Epithelial cell of proximal tubule (primary cell): ENCODE data around the gene KNSTRN. TPM values are rescaled to one million over a fixed set of nuclear protein-coding genes. Genes with fewer than 3 reads are reported as not detected.

Source experiments
- DNase-seq: peaks from one replicate; pipeline ENCODE4 v3.0.0-alpha.2; 2011; ENCODE audit warnings: low read depth
- H3K4me3 ChIP-seq: 2 replicates; pipeline ENCODE4 v1.5.1; 2011; ENCODE audit warnings: low read depth, mild to moderate bottlenecking, low read length
- CTCF ChIP-seq: conservative IDR thresholded peaks from 2 replicates; pipeline ENCODE4 v1.5.1; 2012; ENCODE audit warnings: low read depth, mild to moderate bottlenecking, low read length
- total RNA-seq: library from RNA; depleted of rRNA; stranded (reverse); fragments of >200 nt; gene quantifications from 2 replicates; pipeline ENCODE4 v1.2.3, GENCODE V29; 2015

Gene KNSTRN
- total RNA-seq, 1 donor from 2014 or later, result 54.7 TPM

GRCh38 chr15:40439960-40440742 lies 57.6 kb downstream of the KNSTRN start:
- no peak for DNase-seq
- H3K4me3 ChIP-seq, result peak overlapping the region; percentile 76
- no peak for TF ChIP-seq CTCF

GRCh38 chr15:40440743-40441564 lies 58.4 kb downstream of the KNSTRN start, which contains the start of gene BAHD1:
BAHD1 (plus strand) TSS chr15:40440953; CDS start chr15:40458465, 17,512 bp downstream.
- TF ChIP-seq CTCF, result no peak
- DNase-seq, result no peak
- H3K4me3 ChIP-seq, result peak within 1 kb of the TSS; percentile 76

GRCh38 chr15:40441565-40442531 lies 59.3 kb downstream of the KNSTRN start:
- no peak for DNase-seq
- peak overlapping the region; percentile 76 for H3K4me3 ChIP-seq
- peak; percentile 6 for TF ChIP-seq CTCF

- TF ChIP-seq CTCF, result no peak
- no peak for DNase-seq
Measured at GRCh38 chr15:40443255-40443654, 60.7 kb downstream of the KNSTRN start.

GRCh38 chr15:40443846-40444245 lies 61.3 kb downstream of the KNSTRN start:
- no peak for DNase-seq
- no peak for TF ChIP-seq CTCF
- no peak overlapping the region for H3K4me3 ChIP-seq

More at GRCh38 chr15:40443255-40443654, 60.7 kb downstream of the KNSTRN start:
- no peak overlapping the region for H3K4me3 ChIP-seq

Other genes starting within 250 kb of the KNSTRN start
- 59.8 and 86.4 TPM in 2 replicates for gene BUB1B, start 221.7 kb upstream of the KNSTRN start, total RNA-seq
- 4.5 and 7.1 TPM in 2 replicates for gene PAK6, start 143.7 kb upstream of the KNSTRN start, total RNA-seq
- gene ANKRD63, start 99.7 kb upstream of the KNSTRN start, total RNA-seq, result 0.22 TPM in 1 of 2 replicates, not detected in the other
- gene PLCB2, start 74.8 kb upstream of the KNSTRN start, total RNA-seq, result 0.81 and 1.2 TPM in 2 replicates
- 15.3 and 17.3 TPM in 2 replicates for gene INAFM2, start 59.0 kb upstream of the KNSTRN start, total RNA-seq
- gene CCDC9B, start 41.8 kb upstream of the KNSTRN start, total RNA-seq, result 4.6 and 10.7 TPM in 2 replicates
- gene PHGR1, start 31.7 kb upstream of the KNSTRN start, total RNA-seq, result not detected in 2 replicates
- 0.22 and 0.40 TPM in 2 replicates for gene DISP2, start 24.5 kb upstream of the KNSTRN start, total RNA-seq
- 34.4 and 41.2 TPM in 2 replicates for gene IVD, start 23.1 kb downstream of the KNSTRN start, total RNA-seq
- 14.0 and 15.7 TPM in 2 replicates for gene BAHD1, start 58.2 kb downstream of the KNSTRN start, total RNA-seq
- 14.4 and 20.0 TPM in 2 replicates for gene CHST14, start 88.3 kb downstream of the KNSTRN start, total RNA-seq
- gene CCDC32, start 182.3 kb downstream of the KNSTRN start, total RNA-seq, result 19.7 and 32.8 TPM in 2 replicates
- 10.1 and 17.9 TPM in 2 replicates for gene RPUSD2, start 186.6 kb downstream of the KNSTRN start, total RNA-seq
- gene KNL1, start 211.5 kb downstream of the KNSTRN start, total RNA-seq, result 23.9 and 31.3 TPM in 2 replicates